ENCODE measurements around the gene CENATAC. TPM values are rescaled to one million over a fixed set of nuclear protein-coding genes. Genes with fewer than 3 reads are reported as not detected.
"Not testable (repeated sequence)": the region's sequence is repeated elsewhere in the genome, so short reads cannot be mapped to it uniquely, and the experiment has no call there.

CENATAC gene
- 22.1 TPM for polyA plus RNA-seq (2012; ENCODE audit: missing spikeins)

DNA sequence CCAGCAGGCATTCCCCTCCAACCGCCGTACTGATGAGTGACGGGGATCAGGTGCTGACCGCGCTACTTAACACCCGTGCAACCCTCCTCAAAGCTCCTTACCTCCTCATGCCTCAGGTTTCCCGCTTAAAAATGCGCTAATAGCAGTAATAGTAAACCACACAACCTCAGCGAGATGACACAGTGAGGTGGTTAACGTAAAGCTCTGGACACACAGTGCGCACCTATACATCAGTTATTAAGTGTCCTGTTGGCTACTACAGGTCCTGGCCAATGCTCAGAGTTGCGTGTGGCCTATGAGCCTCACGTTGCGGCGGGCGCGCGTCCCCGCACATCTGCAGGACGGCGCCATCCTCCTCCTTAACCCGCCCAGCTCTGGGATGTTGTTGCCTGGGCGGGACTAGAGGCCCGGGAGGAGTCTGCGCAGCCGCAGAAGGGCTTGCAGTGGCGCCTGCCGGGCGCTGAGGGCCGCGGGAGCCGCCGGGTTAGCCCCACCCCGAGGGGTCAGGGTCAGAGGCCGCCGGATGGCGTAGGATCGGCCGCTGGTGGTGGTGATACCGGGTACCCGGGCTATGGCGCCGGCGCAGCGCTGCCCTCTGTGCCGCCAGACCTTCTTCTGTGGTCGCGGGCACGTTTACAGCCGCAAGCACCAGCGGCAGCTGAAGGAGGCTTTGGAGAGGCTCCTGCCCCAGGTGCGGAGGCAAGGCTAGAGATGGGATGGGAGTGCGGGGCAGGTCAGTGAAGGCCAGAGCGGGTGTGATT, at the start of gene CENATAC:
Gene CENATAC, plus strand, starts transcription at position 512 of the 761 bp plus-strand sequence. Its CDS starts 60 bp downstream, at position 572.
- peak; percentile 29; the same call in 1 of the 2 replicates for TF ChIP-seq TAF1 (IDR thresholded peaks at IDR 0.05; ENCODE audit: borderline replicate concordance, low read depth, low read length)
- TF ChIP-seq POLR2AphosphoS5 (IDR thresholded peaks at IDR 0.05; ENCODE audit: low read depth, low read length): peak; percentile 91
- TF ChIP-seq POLR2A (IDR thresholded peaks at IDR 0.05; ENCODE audit: low read depth, low read length): peak; percentile 95
- FAIRE-seq (no peak), DNase-seq (ENCODE audit: insufficient read length) (peak; percentile 98)

DNA sequence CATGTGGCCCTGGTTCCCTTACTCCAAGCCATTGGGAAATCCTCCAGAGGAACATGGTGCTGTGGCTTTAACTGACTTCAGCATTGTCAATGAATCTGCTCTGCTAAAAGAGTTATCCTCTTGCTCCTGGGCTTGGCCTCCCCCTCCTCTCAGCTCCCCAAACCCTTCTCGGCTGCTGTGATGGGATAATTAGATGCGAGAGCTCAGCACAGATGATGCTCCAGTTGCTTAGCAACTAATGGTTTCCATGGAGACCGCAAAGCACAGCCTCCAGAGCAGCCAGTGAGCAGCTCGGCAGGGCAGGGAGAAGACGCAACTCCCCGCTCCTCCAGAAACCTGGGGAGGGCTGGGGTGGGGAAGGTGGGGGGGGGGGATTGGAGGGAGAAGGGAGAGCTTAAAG, 44.7 kb upstream of the CENATAC start:
- DNase-seq (ENCODE audit: insufficient read length): no peak
- no peak for FAIRE-seq
- TF ChIP-seq POLR2AphosphoS5 (IDR thresholded peaks at IDR 0.05; ENCODE audit: low read depth, low read length): no peak
- TF ChIP-seq POLR2A (IDR thresholded peaks at IDR 0.05; ENCODE audit: low read depth, low read length): no peak
- no peak for TF ChIP-seq TAF1 (IDR thresholded peaks at IDR 0.05; ENCODE audit: borderline replicate concordance, low read depth, low read length)

DNA sequence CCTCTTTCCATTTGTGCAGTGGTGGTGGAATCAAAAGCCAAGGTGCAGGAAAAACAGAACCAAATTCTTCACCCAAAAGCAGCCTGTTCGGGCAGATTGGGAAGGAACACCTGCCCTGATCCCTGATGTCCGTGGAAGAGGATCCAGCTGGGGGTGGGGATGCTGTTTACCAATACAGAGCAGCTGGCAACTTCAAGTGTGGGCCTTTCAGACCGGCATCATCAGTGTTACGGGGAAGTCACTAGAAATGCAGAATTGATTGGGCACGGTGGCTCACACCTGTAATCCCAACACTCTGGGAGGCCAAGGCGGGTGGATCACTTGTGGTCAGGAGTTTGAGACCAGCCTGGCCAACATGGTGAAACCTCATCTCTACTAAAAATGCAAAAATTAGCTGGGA, 44.0 kb upstream of the CENATAC start:
- not testable (repeated sequence) for FAIRE-seq

DNA sequence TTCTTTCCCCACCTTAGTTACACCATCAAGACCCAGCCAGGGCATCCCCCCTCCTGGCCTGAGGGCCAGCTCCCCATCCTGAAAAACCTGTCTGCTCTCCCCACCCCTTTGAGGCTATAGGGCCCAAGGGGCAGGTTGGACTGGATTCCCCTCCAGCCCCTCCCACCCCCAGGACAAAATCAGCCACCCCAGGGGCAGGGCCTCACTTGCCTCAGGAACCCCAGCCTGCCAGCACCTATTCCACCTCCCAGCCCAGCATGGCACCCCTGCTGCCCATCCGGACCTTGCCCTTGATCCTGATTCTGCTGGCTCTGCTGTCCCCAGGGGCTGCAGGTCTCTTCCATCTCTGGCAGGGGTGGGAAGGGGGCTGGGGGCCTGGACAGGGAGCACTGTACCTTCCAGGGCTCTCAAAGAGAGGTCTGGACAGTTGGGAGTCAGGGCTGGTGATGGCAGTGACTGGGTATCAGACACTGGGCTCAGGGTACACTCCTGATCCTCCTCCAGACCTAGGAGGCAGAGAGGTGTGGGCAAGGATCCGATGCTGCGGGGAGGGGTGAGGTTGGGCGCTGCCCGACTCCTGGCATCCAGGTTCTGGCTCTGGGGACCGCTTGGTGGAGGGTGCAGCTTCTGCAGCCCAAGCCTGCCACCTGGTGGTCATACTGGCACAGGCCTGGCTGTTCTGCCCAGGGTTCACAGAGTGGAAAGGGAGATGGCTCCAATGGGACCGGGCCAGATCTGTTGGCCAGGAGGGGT, 41.7 kb upstream of the CENATAC start, which contains the start of gene UPK2:
Gene UPK2, plus strand, starts transcription at position 205 of the 753 bp plus-strand sequence. Its CDS starts 53 bp downstream, at position 258.
- TF ChIP-seq POLR2AphosphoS5 (IDR thresholded peaks at IDR 0.05; ENCODE audit: low read depth, low read length) (no peak), TAF1 (IDR thresholded peaks at IDR 0.05; ENCODE audit: borderline replicate concordance, low read depth, low read length) (no peak), POLR2A (IDR thresholded peaks at IDR 0.05; ENCODE audit: low read depth, low read length) (no peak)
- peak; percentile 98 for DNase-seq (ENCODE audit: insufficient read length)
- FAIRE-seq: peak; percentile 91

More for the DNA sequence above, 44.0 kb upstream of the CENATAC start:
- DNase-seq (ENCODE audit: insufficient read length): not testable (repeated sequence)

- no peak for FAIRE-seq
- TF ChIP-seq POLR2A (IDR thresholded peaks at IDR 0.05; ENCODE audit: low read depth, low read length): no peak
- no peak for TF ChIP-seq TAF1 (IDR thresholded peaks at IDR 0.05; ENCODE audit: borderline replicate concordance, low read depth, low read length)
- no peak for TF ChIP-seq POLR2AphosphoS5 (IDR thresholded peaks at IDR 0.05; ENCODE audit: low read depth, low read length)
Measured at GRCh38 chr11:118956847-118957469, 41.0 kb upstream of the CENATAC start.

GRCh38 chr11:118957549-118957948, 40.4 kb upstream of the CENATAC start:
- no peak for TF ChIP-seq POLR2AphosphoS5 (IDR thresholded peaks at IDR 0.05; ENCODE audit: low read depth, low read length)
- TF ChIP-seq POLR2A (IDR thresholded peaks at IDR 0.05; ENCODE audit: low read depth, low read length): no peak
- no peak for TF ChIP-seq TAF1 (IDR thresholded peaks at IDR 0.05; ENCODE audit: borderline replicate concordance, low read depth, low read length)
- DNase-seq (ENCODE audit: insufficient read length) (no peak), FAIRE-seq (no peak)

More at GRCh38 chr11:118956847-118957469, 41.0 kb upstream of the CENATAC start:
- DNase-seq (ENCODE audit: insufficient read length): no peak

DNA sequence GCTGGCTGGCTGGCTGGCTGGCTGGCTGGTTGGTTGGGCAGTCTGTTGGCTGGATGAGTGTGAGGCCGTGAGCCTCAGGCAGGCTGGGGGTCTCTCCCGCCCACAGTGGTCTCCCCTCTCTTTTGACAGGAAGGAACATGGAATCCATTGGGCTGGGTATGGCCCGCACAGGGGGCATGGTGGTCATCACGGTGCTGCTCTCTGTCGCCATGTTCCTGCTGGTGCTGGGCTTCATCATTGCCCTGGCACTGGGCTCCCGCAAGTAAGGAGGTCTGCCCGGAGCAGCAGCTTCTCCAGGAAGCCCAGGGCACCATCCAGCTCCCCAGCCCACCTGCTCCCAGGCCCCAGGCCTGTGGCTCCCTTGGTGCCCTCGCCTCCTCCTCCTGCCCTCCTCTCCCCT, 40.0 kb upstream of the CENATAC start:
- FAIRE-seq (no peak), DNase-seq (ENCODE audit: insufficient read length) (no peak)
- TF ChIP-seq POLR2A (IDR thresholded peaks at IDR 0.05; ENCODE audit: low read depth, low read length) (no peak), TAF1 (IDR thresholded peaks at IDR 0.05; ENCODE audit: borderline replicate concordance, low read depth, low read length) (no peak), POLR2AphosphoS5 (IDR thresholded peaks at IDR 0.05; ENCODE audit: low read depth, low read length) (no peak)

- TF ChIP-seq POLR2A (IDR thresholded peaks at IDR 0.05; ENCODE audit: low read depth, low read length): no peak
- no peak for TF ChIP-seq POLR2AphosphoS5 (IDR thresholded peaks at IDR 0.05; ENCODE audit: low read depth, low read length)
- no peak for TF ChIP-seq TAF1 (IDR thresholded peaks at IDR 0.05; ENCODE audit: borderline replicate concordance, low read depth, low read length)
- no peak for FAIRE-seq
- no peak for DNase-seq (ENCODE audit: insufficient read length)
Measured at GRCh38 chr11:118958577-118958976, 39.4 kb upstream of the CENATAC start.

DNA sequence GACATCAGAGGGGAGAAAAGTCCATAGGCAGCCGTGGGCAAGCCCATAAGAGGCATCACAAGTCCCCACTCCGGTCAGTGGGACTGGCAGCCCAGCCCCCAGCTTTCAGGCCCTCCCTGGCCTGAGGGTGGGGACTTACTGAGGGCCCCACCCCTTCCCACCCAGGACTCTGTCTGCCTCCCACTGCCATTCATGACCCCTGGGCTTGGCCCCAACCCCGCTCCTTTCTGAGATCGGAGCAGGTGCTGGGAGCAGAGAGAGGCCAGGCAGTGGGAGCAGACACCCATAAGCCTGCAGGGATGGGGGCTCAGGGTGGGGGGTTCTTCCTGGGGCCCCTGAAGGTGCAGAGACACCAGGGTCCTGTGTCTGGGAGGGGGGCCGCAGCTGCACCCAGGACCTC, 36.7 kb upstream of the CENATAC start:
- no peak for TF ChIP-seq POLR2A (IDR thresholded peaks at IDR 0.05; ENCODE audit: low read depth, low read length)
- TF ChIP-seq TAF1 (IDR thresholded peaks at IDR 0.05; ENCODE audit: borderline replicate concordance, low read depth, low read length): no peak
- TF ChIP-seq POLR2AphosphoS5 (IDR thresholded peaks at IDR 0.05; ENCODE audit: low read depth, low read length): no peak
- no peak for FAIRE-seq
- no peak for DNase-seq (ENCODE audit: insufficient read length)

DNA sequence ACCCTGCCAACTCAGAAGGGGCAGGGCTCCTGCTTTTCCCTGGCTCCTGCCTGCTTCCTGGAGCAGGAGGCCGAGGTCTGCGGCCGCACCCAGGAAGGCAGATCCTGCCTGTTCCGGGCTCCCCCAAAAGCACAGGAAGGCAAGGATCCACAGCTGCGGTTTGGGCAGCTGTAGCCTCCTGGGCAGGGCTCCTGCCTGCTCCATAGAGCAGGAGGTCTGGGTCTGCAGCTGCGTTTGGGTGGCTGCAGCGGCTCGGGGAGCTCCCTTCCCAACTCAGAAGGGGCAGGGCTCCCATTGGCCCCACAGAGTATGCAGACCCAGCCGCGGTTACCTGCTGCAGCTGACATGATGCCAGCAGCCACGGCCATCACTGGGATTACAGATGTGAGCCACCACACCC, 36.3 kb upstream of the CENATAC start:
- FAIRE-seq: no peak
- TF ChIP-seq TAF1 (IDR thresholded peaks at IDR 0.05; ENCODE audit: borderline replicate concordance, low read depth, low read length): no peak
- no peak for TF ChIP-seq POLR2AphosphoS5 (IDR thresholded peaks at IDR 0.05; ENCODE audit: low read depth, low read length)
- no peak for TF ChIP-seq POLR2A (IDR thresholded peaks at IDR 0.05; ENCODE audit: low read depth, low read length)
- no peak for DNase-seq (ENCODE audit: insufficient read length)

GRCh38 chr11:118969508-118969907, 28.4 kb upstream of the CENATAC start:
- not testable (repeated sequence) for DNase-seq (ENCODE audit: insufficient read length); FAIRE-seq
